DND-41 (cell line): ENCODE results near the gene PRKCE.

Experiments
- ATAC-seq: fragments of 200-7000 bp; cut with Tn5 transposase; 3 replicates; pipeline ENCODE4 v1.9.1; 2021; ENCODE audit warnings: low read depth; ENCODE audit not compliant: insufficient read depth
- DNase-seq: peaks from one replicate; pipeline ENCODE4 v3.0.0-alpha.2; 2020
- H2AFZ ChIP-seq: 2 replicates; pipeline ENCODE4 v1.6.0; 2012; ENCODE audit warnings: low read depth, low read length
- H3K27ac ChIP-seq: 2 replicates; pipeline ENCODE4 v1.5.1; 2012; ENCODE audit warnings: low read length, inconsistent platforms
- H3K27me3 ChIP-seq: fragments of 200-600 bp; sonication (generic); 2 replicates; pipeline ENCODE4 v1.6.0; 2012; ENCODE audit warnings: low read length, mild to moderate bottlenecking, inconsistent platforms; ENCODE audit not compliant: insufficient read depth, poor library complexity
- H3K36me3 ChIP-seq: 2 replicates; pipeline ENCODE4 v1.5.1; 2012; ENCODE audit warnings: low read length, inconsistent platforms; ENCODE audit not compliant: insufficient read depth
- H3K4me1 ChIP-seq: 2 replicates; pipeline ENCODE4 v1.5.1; 2012; ENCODE audit warnings: mild to moderate bottlenecking, low read length; ENCODE audit not compliant: insufficient read depth
- H3K4me2 ChIP-seq: 2 replicates; pipeline ENCODE4 v1.6.0; 2012; ENCODE audit warnings: mild to moderate bottlenecking, moderate library complexity, low read length, inconsistent platforms; ENCODE audit not compliant: insufficient read depth
- H3K4me3 ChIP-seq, 2 experiments: fragments of 200-600 bp in 1 of 2; shearing (Covaris generic) in 1 of 2; 2 replicates each; pipeline ENCODE4 v1.5.1; 2012 to 2016; ENCODE audit warnings: inconsistent platforms in 2 of 2, low read length in 2 of 2, mild to moderate bottlenecking in 2 of 2, low read depth in 1 of 2, moderate library complexity in 1 of 2
- H3K79me2 ChIP-seq: 2 replicates; pipeline ENCODE4 v1.6.0; 2012; ENCODE audit warnings: low read length, inconsistent platforms; ENCODE audit not compliant: insufficient read depth
- H3K9ac ChIP-seq: 2 replicates; pipeline ENCODE4 v1.6.0; 2012; ENCODE audit warnings: low read depth, mild to moderate bottlenecking, inconsistent platforms, low read length, moderate library complexity
- H3K9me3 ChIP-seq: 2 replicates; pipeline ENCODE4 v1.5.1; 2012; ENCODE audit warnings: low read length, moderate library complexity, mild to moderate bottlenecking, inconsistent platforms; ENCODE audit not compliant: insufficient read depth, severe bottlenecking
- H4K20me1 ChIP-seq: 2 replicates; pipeline ENCODE4 v1.6.0; 2012; ENCODE audit warnings: low read length; ENCODE audit not compliant: insufficient read depth
- CTCF ChIP-seq: IDR thresholded peaks from 2 replicates; pipeline ENCODE4 v1.5.1; 2012; ENCODE audit warnings: borderline replicate concordance, low read length, moderate library complexity, mild to moderate bottlenecking; ENCODE audit not compliant: poor library complexity, severe bottlenecking; ENCODE audit errors: extremely low read depth
- EZH2 ChIP-seq: IDR thresholded peaks from 3 replicates; pipeline ENCODE4 v1.6.1; 2012; ENCODE audit warnings: borderline replicate concordance, low read depth, mild to moderate bottlenecking, moderate library complexity, low read length, inconsistent platforms; ENCODE audit not compliant: severe bottlenecking

The PRKCE gene

GRCh38 chr2:45919711-45920111, 268.2 kb downstream of the PRKCE start:
- no peaks in the 10 kb centered on the region for H3K36me3 ChIP-seq
- DNase-seq (no peak), ATAC-seq (no peak)
- peaks cover 20% of the 10 kb centered on the region for H3K4me1 ChIP-seq
- no peak overlapping the region for H3K4me3 ChIP-seq
- H3K27me3 ChIP-seq, result no peaks in the 10 kb centered on the region
- peaks cover 1% of the 10 kb centered on the region for H4K20me1 ChIP-seq
- H3K27ac ChIP-seq, result peak overlapping the region; percentile 64
- no peak for TF ChIP-seq CTCF
- TF ChIP-seq EZH2, result no peak
- H3K9ac ChIP-seq, result no peak overlapping the region
- no peaks in the 10 kb centered on the region for H3K9me3 ChIP-seq
- no peaks in the 10 kb centered on the region for H3K79me2 ChIP-seq
- no peak overlapping the region for H3K4me2 ChIP-seq
- H2AFZ ChIP-seq, result no peak overlapping the region

DNA sequence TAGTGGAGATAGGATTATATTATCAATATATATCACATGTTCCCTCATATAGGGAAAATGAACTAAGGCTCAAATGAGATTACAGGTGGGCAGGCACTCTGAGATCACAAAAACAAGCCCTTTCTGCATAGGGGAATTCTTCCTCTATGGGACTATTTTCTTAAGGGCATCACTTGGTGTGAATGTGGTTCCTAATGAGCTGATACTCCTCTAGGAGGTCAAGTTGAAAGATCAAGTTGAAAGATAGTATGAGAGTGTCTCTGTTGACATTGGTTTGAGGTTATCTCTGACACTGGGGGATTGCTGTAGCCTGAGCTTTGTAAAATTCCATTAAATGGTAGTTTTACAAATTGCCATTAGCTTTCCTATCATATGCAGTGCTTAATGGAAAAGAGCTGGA, 270.4 kb downstream of the PRKCE start:
- DNase-seq (no peak), ATAC-seq (no peak)
- Histone ChIP-seq H3K79me2 (no peaks in the 10 kb centered on the region), H3K36me3 (no peaks in the 10 kb centered on the region), H4K20me1 (peaks cover 3% of the 10 kb centered on the region), H3K9ac (no peak overlapping the region), H3K9me3 (no peaks in the 10 kb centered on the region), H3K4me3 (no peak overlapping the region), H3K4me1 (peaks cover 20% of the 10 kb centered on the region), H3K4me2 (no peak overlapping the region), H3K27ac (no peak overlapping the region), H3K27me3 (no peaks in the 10 kb centered on the region), H2AFZ (no peak overlapping the region)
- no peak for TF ChIP-seq CTCF
- TF ChIP-seq EZH2, result no peak

DNA sequence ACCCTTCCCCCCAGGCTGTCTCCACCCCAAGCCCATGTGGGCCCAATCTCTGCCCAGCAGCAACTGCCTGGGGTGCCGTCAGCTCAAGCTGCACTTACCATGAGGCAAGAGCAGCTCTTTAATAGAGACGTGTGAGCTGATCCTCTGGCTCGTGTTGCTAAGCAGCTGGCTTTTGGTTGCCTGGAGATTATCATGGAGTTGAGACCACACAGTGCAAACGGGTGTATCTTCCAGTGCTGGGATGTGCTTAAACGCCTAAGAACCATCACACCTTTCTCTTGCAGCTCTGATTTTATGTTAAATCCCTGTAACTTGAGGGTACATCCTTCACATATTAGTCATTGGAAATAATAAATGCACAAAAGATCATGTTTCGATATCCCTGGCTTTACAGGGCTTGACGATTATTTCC, 271.1 kb downstream of the PRKCE start:
- TF ChIP-seq EZH2, result no peak
- TF ChIP-seq CTCF, result no peak
- H2AFZ ChIP-seq, result no peak overlapping the region
- no peaks in the 10 kb centered on the region for H3K9me3 ChIP-seq
- H3K36me3 ChIP-seq, result no peaks in the 10 kb centered on the region
- H3K9ac ChIP-seq, result no peak overlapping the region
- H3K79me2 ChIP-seq, result no peaks in the 10 kb centered on the region
- ATAC-seq, result no peak
- no peak for DNase-seq
- H4K20me1 ChIP-seq, result peaks cover 3% of the 10 kb centered on the region
- H3K4me1 ChIP-seq, result peaks cover 20% of the 10 kb centered on the region
- no peak overlapping the region for H3K4me3 ChIP-seq
- H3K27me3 ChIP-seq, result no peaks in the 10 kb centered on the region
- H3K4me2 ChIP-seq, result no peak overlapping the region
- H3K27ac ChIP-seq, result no peak overlapping the region

- no peak overlapping the region for H3K27ac ChIP-seq
- peaks cover 16% of the 10 kb centered on the region for H3K4me1 ChIP-seq
- ATAC-seq (no peak), DNase-seq (no peak)
- no peak overlapping the region for H2AFZ ChIP-seq
- no peaks in the 10 kb centered on the region for H3K36me3 ChIP-seq
- TF ChIP-seq CTCF, result no peak
- TF ChIP-seq EZH2, result no peak
- H3K9ac ChIP-seq, result no peak overlapping the region
- H4K20me1 ChIP-seq, result peaks cover 3% of the 10 kb centered on the region
- no peaks in the 10 kb centered on the region for H3K27me3 ChIP-seq
- H3K79me2 ChIP-seq, result no peaks in the 10 kb centered on the region
- no peaks in the 10 kb centered on the region for H3K9me3 ChIP-seq
- no peak overlapping the region for H3K4me2 ChIP-seq
- H3K4me3 ChIP-seq, result no peak overlapping the region
These were observed 272.2 kb downstream of the PRKCE start for GRCh38 chr2:45923701-45924100.
